ENCODE data around the gene APCS. TPM values are rescaled to one million over a fixed set of nuclear protein-coding genes. Genes with fewer than 3 reads are reported as not detected.

The APCS gene
- total and polyA plus RNA-seq, 2 of the 8 experiments (the other 6 are each of a cell fraction or from before 2014, with no cell fraction given) = not detected

DNA sequence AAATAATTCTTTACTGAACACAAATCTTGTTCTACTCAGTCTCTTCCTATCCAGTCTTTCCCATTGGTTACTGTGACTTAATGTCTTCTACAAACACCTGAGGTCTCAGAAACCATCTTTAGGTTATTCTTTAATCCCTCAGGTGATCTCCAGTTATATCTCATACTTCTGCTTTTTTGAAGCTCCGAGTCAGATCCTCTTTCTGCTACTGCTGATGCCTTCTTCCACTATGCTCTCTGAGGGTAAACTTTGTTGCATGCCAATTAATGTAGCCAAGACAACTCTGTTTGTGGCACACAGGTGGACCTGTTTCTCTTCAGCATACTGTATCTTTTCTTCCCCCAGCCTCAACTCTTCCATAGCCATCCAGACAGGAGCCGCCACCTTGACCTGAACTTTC, 3.1 kb upstream of the APCS start (continued):
- TF ChIP-seq, protein P1, sequence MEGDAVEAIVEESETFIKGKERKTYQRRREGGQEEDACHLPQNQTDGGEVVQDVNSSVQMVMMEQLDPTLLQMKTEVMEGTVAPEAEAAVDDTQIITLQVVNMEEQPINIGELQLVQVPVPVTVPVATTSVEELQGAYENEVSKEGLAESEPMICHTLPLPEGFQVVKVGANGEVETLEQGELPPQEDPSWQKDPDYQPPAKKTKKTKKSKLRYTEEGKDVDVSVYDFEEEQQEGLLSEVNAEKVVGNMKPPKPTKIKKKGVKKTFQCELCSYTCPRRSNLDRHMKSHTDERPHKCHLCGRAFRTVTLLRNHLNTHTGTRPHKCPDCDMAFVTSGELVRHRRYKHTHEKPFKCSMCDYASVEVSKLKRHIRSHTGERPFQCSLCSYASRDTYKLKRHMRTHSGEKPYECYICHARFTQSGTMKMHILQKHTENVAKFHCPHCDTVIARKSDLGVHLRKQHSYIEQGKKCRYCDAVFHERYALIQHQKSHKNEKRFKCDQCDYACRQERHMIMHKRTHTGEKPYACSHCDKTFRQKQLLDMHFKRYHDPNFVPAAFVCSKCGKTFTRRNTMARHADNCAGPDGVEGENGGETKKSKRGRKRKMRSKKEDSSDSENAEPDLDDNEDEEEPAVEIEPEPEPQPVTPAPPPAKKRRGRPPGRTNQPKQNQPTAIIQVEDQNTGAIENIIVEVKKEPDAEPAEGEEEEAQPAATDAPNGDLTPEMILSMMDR (IDR thresholded peaks at IDR 0.05; ENCODE audit: control extremely low read depth in 1 of 3, insufficient read depth in 1 of 3, low read depth in 1 of 3, low read length in 3 of 3) = no peak
- TF ChIP-seq, protein P2, sequence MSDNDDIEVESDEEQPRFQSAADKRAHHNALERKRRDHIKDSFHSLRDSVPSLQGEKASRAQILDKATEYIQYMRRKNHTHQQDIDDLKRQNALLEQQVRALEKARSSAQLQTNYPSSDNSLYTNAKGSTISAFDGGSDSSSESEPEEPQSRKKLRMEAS (IDR thresholded peaks at IDR 0.05) = no peak
- TF ChIP-seq RAD21 (IDR thresholded peaks at IDR 0.05 in 1 of 2, conservative IDR thresholded peaks at IDR 0.05 in 1 of 2; ENCODE audit: low read depth in 2 of 2, low read length in 2 of 2) (no peak), RFX5 (IDR thresholded peaks at IDR 0.05; ENCODE audit: borderline replicate concordance, low read depth, low read length) (no peak), PHF8 (conservative IDR thresholded peaks at IDR 0.05; ENCODE audit: low read depth, low read length) (no peak)
- TF ChIP-seq, protein P3, sequence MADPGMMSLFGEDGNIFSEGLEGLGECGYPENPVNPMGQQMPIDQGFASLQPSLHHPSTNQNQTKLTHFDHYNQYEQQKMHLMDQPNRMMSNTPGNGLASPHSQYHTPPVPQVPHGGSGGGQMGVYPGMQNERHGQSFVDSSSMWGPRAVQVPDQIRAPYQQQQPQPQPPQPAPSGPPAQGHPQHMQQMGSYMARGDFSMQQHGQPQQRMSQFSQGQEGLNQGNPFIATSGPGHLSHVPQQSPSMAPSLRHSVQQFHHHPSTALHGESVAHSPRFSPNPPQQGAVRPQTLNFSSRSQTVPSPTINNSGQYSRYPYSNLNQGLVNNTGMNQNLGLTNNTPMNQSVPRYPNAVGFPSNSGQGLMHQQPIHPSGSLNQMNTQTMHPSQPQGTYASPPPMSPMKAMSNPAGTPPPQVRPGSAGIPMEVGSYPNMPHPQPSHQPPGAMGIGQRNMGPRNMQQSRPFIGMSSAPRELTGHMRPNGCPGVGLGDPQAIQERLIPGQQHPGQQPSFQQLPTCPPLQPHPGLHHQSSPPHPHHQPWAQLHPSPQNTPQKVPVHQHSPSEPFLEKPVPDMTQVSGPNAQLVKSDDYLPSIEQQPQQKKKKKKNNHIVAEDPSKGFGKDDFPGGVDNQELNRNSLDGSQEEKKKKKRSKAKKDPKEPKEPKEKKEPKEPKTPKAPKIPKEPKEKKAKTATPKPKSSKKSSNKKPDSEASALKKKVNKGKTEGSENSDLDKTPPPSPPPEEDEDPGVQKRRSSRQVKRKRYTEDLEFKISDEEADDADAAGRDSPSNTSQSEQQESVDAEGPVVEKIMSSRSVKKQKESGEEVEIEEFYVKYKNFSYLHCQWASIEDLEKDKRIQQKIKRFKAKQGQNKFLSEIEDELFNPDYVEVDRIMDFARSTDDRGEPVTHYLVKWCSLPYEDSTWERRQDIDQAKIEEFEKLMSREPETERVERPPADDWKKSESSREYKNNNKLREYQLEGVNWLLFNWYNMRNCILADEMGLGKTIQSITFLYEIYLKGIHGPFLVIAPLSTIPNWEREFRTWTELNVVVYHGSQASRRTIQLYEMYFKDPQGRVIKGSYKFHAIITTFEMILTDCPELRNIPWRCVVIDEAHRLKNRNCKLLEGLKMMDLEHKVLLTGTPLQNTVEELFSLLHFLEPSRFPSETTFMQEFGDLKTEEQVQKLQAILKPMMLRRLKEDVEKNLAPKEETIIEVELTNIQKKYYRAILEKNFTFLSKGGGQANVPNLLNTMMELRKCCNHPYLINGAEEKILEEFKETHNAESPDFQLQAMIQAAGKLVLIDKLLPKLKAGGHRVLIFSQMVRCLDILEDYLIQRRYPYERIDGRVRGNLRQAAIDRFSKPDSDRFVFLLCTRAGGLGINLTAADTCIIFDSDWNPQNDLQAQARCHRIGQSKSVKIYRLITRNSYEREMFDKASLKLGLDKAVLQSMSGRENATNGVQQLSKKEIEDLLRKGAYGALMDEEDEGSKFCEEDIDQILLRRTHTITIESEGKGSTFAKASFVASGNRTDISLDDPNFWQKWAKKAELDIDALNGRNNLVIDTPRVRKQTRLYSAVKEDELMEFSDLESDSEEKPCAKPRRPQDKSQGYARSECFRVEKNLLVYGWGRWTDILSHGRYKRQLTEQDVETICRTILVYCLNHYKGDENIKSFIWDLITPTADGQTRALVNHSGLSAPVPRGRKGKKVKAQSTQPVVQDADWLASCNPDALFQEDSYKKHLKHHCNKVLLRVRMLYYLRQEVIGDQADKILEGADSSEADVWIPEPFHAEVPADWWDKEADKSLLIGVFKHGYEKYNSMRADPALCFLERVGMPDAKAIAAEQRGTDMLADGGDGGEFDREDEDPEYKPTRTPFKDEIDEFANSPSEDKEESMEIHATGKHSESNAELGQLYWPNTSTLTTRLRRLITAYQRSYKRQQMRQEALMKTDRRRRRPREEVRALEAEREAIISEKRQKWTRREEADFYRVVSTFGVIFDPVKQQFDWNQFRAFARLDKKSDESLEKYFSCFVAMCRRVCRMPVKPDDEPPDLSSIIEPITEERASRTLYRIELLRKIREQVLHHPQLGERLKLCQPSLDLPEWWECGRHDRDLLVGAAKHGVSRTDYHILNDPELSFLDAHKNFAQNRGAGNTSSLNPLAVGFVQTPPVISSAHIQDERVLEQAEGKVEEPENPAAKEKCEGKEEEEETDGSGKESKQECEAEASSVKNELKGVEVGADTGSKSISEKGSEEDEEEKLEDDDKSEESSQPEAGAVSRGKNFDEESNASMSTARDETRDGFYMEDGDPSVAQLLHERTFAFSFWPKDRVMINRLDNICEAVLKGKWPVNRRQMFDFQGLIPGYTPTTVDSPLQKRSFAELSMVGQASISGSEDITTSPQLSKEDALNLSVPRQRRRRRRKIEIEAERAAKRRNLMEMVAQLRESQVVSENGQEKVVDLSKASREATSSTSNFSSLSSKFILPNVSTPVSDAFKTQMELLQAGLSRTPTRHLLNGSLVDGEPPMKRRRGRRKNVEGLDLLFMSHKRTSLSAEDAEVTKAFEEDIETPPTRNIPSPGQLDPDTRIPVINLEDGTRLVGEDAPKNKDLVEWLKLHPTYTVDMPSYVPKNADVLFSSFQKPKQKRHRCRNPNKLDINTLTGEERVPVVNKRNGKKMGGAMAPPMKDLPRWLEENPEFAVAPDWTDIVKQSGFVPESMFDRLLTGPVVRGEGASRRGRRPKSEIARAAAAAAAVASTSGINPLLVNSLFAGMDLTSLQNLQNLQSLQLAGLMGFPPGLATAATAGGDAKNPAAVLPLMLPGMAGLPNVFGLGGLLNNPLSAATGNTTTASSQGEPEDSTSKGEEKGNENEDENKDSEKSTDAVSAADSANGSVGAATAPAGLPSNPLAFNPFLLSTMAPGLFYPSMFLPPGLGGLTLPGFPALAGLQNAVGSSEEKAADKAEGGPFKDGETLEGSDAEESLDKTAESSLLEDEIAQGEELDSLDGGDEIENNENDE (IDR thresholded peaks at IDR 0.05; ENCODE audit: insufficient replicate concordance, low read length) = no peak
- TF ChIP-seq, protein P4, sequence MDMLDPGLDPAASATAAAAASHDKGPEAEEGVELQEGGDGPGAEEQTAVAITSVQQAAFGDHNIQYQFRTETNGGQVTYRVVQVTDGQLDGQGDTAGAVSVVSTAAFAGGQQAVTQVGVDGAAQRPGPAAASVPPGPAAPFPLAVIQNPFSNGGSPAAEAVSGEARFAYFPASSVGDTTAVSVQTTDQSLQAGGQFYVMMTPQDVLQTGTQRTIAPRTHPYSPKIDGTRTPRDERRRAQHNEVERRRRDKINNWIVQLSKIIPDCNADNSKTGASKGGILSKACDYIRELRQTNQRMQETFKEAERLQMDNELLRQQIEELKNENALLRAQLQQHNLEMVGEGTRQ (IDR thresholded peaks at IDR 0.05; ENCODE audit: low read length) = no peak

Data from H1 (cell line).